KMS-11 (cell line): ENCODE data around the gene HAAO.

Experiments
- H2AFZ ChIP-seq: fragments of 200-600 bp; sonication (generic); 2 replicates; pipeline ENCODE4 v1.6.1; 2016; ENCODE audit warnings: antibody characterized with exemption, mixed run types, low read depth
- H3K27ac ChIP-seq: fragments of 200-600 bp; sonication (generic); 2 replicates; pipeline ENCODE4 v1.6.1; 2016; ENCODE audit warnings: mild to moderate bottlenecking, mixed run types
- H3K27me3 ChIP-seq: fragments of 200-600 bp; sonication (generic); 2 replicates; pipeline ENCODE4 v1.6.1; 2017; ENCODE audit warnings: mild to moderate bottlenecking, low read depth, mixed run types, moderate library complexity; ENCODE audit not compliant: insufficient read depth
- H3K36me3 ChIP-seq: fragments of 200-600 bp; sonication (generic); 2 replicates; pipeline ENCODE4 v1.6.1; 2017; ENCODE audit warnings: mild to moderate bottlenecking, mixed run types; ENCODE audit not compliant: insufficient read depth
- H3K4me1 ChIP-seq: fragments of 200-600 bp; sonication (generic); 2 replicates; pipeline ENCODE4 v1.6.1; 2016; ENCODE audit warnings: mild to moderate bottlenecking, low read depth, mixed run types; ENCODE audit not compliant: poor library complexity, severe bottlenecking
- H3K4me2 ChIP-seq: fragments of 200-600 bp; sonication (generic); 2 replicates; pipeline ENCODE4 v1.7.0; 2016; ENCODE audit warnings: mild to moderate bottlenecking, mixed run types
- H3K4me3 ChIP-seq: fragments of 200-600 bp; sonication (generic); IDR thresholded peaks from 2 replicates; pipeline ENCODE4 v1.6.1; 2017; ENCODE audit warnings: low read depth, low read length, mixed read lengths; ENCODE audit not compliant: insufficient read depth
- H3K79me2 ChIP-seq: fragments of 200-600 bp; sonication (generic); 2 replicates; pipeline ENCODE4 v1.6.1; 2016; ENCODE audit warnings: low read depth, mixed run types; ENCODE audit not compliant: insufficient read depth
- H3K9ac ChIP-seq: fragments of 200-600 bp; sonication (generic); 2 replicates; pipeline ENCODE4 v1.6.1; 2016; ENCODE audit warnings: mild to moderate bottlenecking, mixed run types
- H4K20me1 ChIP-seq: fragments of 200-600 bp; sonication (generic); 2 replicates; pipeline ENCODE4 v1.6.1; 2016; ENCODE audit warnings: mild to moderate bottlenecking, mixed run types; ENCODE audit not compliant: insufficient read depth
- TF ChIP-seq, protein P1 (sequence below): fragments of 200-600 bp; sonication (generic); conservative IDR thresholded peaks from 2 replicates; pipeline ENCODE4 v1.6.1; 2017; ENCODE audit warnings: low read depth, mild to moderate bottlenecking, antibody characterized with exemption, low read length, moderate library complexity, mixed read lengths

Gene HAAO

DNA sequence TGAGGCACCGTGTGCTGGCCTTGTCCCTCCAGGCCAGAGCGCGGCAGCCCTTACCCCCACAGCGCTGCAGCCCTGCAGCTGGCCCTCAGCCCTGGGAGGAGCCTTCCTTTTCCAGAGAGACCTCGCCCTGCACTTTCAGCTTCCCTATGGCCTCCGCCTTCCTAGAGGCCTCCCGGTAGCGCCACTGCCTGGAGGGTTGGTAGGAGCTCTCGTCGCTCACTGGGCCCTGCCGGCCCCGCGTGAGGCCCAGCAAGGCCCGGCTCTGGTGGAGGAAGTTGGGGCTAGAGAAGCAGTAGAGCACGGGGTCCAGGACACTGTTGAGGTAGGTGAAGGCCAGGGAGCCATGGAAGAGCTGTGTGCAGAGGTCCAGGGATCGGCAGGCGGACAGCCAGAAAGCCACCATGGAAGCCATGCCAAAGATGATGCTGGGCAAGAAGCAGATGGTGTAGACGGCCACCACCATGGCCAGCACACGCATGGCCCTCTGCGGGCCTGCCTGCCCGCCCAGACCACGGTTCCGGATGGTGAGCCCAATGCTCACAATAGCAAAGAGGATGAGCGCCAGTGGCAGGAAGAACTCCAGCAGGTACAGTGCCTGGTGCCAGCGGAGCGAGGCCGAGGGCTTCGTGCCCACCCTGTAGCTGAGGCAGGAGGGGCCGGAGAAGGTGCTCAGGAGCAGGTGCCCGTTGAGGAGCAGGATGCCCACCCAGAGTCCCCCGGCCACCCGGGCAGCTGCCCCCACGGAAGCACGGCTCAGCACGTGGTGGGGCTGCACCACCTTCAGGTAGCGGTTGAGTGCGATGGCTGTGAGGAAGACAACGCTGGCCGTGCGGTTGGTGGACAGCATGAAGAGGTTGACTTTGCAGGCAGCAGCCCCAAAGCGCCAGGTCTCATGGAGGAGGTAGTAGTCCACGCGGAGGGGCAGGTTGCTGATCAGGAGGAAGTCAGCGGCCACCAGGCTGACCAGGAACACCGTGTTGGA lies 29.3 kb downstream of the HAAO start:
- H3K4me2 ChIP-seq = no peak overlapping the region
- no peaks in the 10 kb centered on the region for H3K27me3 ChIP-seq
- no peaks in the 10 kb centered on the region for H3K4me1 ChIP-seq
- no peak overlapping the region for H3K27ac ChIP-seq
- H3K36me3 ChIP-seq = no peaks in the 10 kb centered on the region
- no peak overlapping the region for H3K4me3 ChIP-seq
- H3K79me2 ChIP-seq = no peaks in the 10 kb centered on the region
- H3K9ac ChIP-seq = no peak overlapping the region
- TF ChIP-seq, protein P1, sequence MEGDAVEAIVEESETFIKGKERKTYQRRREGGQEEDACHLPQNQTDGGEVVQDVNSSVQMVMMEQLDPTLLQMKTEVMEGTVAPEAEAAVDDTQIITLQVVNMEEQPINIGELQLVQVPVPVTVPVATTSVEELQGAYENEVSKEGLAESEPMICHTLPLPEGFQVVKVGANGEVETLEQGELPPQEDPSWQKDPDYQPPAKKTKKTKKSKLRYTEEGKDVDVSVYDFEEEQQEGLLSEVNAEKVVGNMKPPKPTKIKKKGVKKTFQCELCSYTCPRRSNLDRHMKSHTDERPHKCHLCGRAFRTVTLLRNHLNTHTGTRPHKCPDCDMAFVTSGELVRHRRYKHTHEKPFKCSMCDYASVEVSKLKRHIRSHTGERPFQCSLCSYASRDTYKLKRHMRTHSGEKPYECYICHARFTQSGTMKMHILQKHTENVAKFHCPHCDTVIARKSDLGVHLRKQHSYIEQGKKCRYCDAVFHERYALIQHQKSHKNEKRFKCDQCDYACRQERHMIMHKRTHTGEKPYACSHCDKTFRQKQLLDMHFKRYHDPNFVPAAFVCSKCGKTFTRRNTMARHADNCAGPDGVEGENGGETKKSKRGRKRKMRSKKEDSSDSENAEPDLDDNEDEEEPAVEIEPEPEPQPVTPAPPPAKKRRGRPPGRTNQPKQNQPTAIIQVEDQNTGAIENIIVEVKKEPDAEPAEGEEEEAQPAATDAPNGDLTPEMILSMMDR = no peak
- H2AFZ ChIP-seq = no peak overlapping the region
- no peaks in the 10 kb centered on the region for H4K20me1 ChIP-seq

DNA sequence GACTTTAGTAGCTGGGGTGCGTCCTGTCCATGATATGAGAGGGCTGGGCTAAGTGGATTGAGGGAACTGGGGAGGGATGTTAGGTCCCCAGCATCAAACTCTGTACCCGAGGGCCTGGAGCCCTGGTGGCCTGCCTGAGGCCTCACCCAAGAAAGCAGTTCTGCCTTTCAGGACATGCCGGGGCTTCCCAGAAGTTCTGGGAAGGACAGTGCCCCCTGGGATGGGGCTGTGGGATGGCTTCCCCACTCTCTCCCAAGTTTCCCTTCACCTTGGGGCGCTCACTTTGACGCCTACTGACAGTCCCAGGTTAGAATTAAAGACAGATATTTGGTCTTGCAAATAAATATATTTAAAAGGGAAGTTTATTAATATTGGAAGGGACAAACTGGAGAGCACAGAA lies 30.2 kb downstream of the HAAO start:
- no peak overlapping the region for H3K27ac ChIP-seq
- no peaks in the 10 kb centered on the region for H3K27me3 ChIP-seq
- H3K4me3 ChIP-seq = no peak overlapping the region
- no peaks in the 10 kb centered on the region for H3K79me2 ChIP-seq
- H4K20me1 ChIP-seq = no peaks in the 10 kb centered on the region
- H3K36me3 ChIP-seq = no peaks in the 10 kb centered on the region
- H3K9ac ChIP-seq = no peak overlapping the region
- no peak overlapping the region for H3K4me2 ChIP-seq
- H2AFZ ChIP-seq = no peak overlapping the region
- H3K4me1 ChIP-seq = peaks cover under 1% of the 10 kb centered on the region
- TF ChIP-seq, protein P1 = no peak

DNA sequence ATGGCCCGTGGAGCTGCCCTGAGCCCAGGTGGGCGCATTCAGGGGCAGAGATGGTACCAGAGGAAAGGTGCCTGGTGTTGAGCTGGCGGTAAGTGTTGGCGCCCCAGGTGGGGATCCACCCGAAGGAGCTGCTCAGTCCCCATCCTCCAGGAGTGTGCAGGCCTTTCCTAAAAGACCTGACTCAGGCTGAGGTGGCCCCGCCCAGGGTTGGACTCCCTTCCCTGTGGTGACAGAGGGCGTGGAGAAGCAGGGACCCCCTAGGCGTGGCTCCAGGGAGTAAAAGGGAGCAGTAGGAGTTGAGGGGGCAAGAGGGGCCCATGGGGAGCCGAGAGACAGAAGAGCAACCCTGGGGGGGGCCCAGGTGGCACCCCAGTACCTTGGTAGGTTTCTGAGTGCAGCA lies 30.8 kb downstream of the HAAO start:
- no peak overlapping the region for H3K4me3 ChIP-seq
- no peak overlapping the region for H2AFZ ChIP-seq
- peaks cover 5% of the 10 kb centered on the region for H3K4me1 ChIP-seq
- no peak overlapping the region for H3K9ac ChIP-seq
- no peak overlapping the region for H3K27ac ChIP-seq
- no peaks in the 10 kb centered on the region for H3K27me3 ChIP-seq
- TF ChIP-seq, protein P1 = no peak
- no peaks in the 10 kb centered on the region for H4K20me1 ChIP-seq
- H3K4me2 ChIP-seq = no peak overlapping the region
- no peaks in the 10 kb centered on the region for H3K36me3 ChIP-seq
- no peaks in the 10 kb centered on the region for H3K79me2 ChIP-seq

DNA sequence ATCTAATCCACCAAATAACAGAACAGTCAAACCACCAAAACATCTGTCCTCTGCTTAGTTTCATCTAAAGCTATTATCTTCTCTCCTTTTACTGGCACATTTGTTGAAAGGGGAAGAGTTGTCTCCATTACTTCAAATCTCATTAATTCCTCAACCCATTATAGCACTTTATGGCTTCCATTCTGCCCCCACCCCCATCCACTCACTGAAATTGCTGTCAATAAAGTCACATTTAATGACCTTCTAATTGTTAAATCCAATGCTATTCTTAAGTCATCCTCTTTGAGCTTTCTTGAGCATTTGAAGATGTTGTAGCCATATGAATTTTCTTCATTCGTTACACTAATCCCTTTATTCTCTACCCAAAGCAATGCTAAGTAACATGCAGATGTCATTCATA lies 33.6 kb downstream of the HAAO start:
- TF ChIP-seq, protein P1 = no peak

More for the DNA sequence above, 33.6 kb downstream of the HAAO start:
- Histone ChIP-seq H2AFZ (no peak overlapping the region), H3K27me3 (no peaks in the 10 kb centered on the region), H3K4me3 (no peak overlapping the region), H3K79me2 (no peaks in the 10 kb centered on the region), H3K4me2 (no peak overlapping the region), H4K20me1 (no peaks in the 10 kb centered on the region), H3K27ac (no peak overlapping the region), H3K36me3 (no peaks in the 10 kb centered on the region), H3K9ac (no peak overlapping the region), H3K4me1 (peaks cover 20% of the 10 kb centered on the region)
